HFF-Myc (cell line): ENCODE data around the gene PCGF3.

ENCODE experiments used
- DNase-seq: peaks from one replicate; pipeline ENCODE4 v3.0.0-alpha.2; 2011; ENCODE audit warnings: low read depth; ENCODE audit errors: extremely low read depth
- H3K4me3 ChIP-seq: replicated peaks from 2 replicates; pipeline ENCODE4 v1.5.1; 2011; ENCODE audit warnings: low read depth, mild to moderate bottlenecking, control low read depth, low read length
- TF ChIP-seq, protein P1 (sequence below): IDR thresholded peaks from 2 replicates; pipeline ENCODE4 v1.5.1; 2012; ENCODE audit warnings: mild to moderate bottlenecking, low read depth, low read length, control low read depth; ENCODE audit errors: missing control alignments

PCGF3 gene

GRCh38 chr4:663438-664428, 41.9 kb upstream of the PCGF3 start:
- peak overlapping the region; percentile 25 for H3K4me3 ChIP-seq
- TF ChIP-seq, protein P1, sequence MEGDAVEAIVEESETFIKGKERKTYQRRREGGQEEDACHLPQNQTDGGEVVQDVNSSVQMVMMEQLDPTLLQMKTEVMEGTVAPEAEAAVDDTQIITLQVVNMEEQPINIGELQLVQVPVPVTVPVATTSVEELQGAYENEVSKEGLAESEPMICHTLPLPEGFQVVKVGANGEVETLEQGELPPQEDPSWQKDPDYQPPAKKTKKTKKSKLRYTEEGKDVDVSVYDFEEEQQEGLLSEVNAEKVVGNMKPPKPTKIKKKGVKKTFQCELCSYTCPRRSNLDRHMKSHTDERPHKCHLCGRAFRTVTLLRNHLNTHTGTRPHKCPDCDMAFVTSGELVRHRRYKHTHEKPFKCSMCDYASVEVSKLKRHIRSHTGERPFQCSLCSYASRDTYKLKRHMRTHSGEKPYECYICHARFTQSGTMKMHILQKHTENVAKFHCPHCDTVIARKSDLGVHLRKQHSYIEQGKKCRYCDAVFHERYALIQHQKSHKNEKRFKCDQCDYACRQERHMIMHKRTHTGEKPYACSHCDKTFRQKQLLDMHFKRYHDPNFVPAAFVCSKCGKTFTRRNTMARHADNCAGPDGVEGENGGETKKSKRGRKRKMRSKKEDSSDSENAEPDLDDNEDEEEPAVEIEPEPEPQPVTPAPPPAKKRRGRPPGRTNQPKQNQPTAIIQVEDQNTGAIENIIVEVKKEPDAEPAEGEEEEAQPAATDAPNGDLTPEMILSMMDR, result no peak
- DNase-seq, result no peak

GRCh38 chr4:664713-665231, 40.9 kb upstream of the PCGF3 start:
- TF ChIP-seq, protein P1, result no peak
- H3K4me3 ChIP-seq, result no peak overlapping the region
- DNase-seq, result no peak

DNA sequence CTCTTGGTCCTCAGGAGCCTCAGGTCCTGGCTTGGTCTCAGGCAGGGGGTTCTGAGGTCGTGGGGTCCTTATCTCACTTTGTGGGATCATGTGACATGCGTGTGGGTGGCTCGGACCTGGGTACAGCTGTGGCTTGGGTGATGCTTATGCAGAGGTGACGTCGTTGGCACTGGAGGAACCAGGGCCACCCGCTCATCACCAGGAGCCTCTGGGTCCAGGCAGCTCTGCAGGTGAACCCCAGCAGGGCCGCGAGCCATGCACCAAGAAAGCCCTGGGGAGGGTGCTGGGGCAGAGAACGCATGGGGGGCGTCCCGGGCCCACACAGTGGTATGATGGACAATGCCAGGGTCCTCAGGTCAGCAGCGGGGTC, 40.3 kb upstream of the PCGF3 start:
- no peak for DNase-seq
- H3K4me3 ChIP-seq, result no peak overlapping the region
- TF ChIP-seq, protein P1, result no peak

- no peak overlapping the region for H3K4me3 ChIP-seq
- no peak for DNase-seq
Observed at GRCh38 chr4:665751-666435, 39.7 kb upstream of the PCGF3 start.

DNA sequence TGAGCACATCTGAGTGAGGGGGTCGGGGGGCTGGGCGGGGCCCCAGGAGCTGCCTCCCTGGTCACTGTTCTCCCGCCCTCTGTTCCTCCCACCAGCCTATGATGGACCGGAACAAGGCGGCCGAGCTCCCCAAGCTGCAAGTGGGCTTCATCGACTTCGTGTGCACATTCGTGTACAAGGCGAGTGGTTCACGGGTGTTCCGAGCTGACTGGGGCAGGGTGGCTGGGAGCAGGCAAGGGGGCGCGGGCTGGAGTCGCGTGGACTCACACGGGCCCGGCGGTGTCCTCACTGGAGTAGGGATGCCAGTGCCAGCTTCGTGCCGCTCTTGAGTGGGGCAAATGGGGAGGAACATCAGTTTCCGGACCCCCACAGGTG, 39.2 kb upstream of the PCGF3 start:
- H3K4me3 ChIP-seq, result no peak overlapping the region
- TF ChIP-seq, protein P1, result no peak
- no peak for DNase-seq

More at GRCh38 chr4:665751-666435, 39.7 kb upstream of the PCGF3 start:
- TF ChIP-seq, protein P1, result no peak

GRCh38 chr4:666822-667544, 38.6 kb upstream of the PCGF3 start:
- H3K4me3 ChIP-seq, result no peak overlapping the region
- no peak for DNase-seq
- TF ChIP-seq, protein P1, result no peak
